Spleen (tissue), 7 donors: ENCODE data around the gene SLC37A2.
A peak's percentile ranks its signal among the peaks of the same experiment; 100 is the strongest.

Experiments used
- CTCF ChIP-seq, 11 experiments: fragments of 200-600 bp in 7 of 11; fragments of 450-650 bp in 4 of 11; sonication (generic) in 4 of 11; IDR thresholded peaks in 8 of 11; conservative IDR thresholded peaks in 3 of 11; 1 replicate in 7 of 11; 2 replicates in 4 of 11; pipeline versions ENCODE4 v1.4.0 to v1.8.0; 2016 to 2021; ENCODE audit warnings: antibody characterized with exemption in 11 of 11, inconsistent platforms in 4 of 11, mild to moderate bottlenecking in 1 of 11
- POLR2A ChIP-seq, 3 donors: fragments of 450-650 bp; IDR thresholded peaks; one replicate each; pipeline ENCODE4 v1.5.1; 2017; ENCODE audit warnings: antibody characterized with exemption in 3 of 3, mild to moderate bottlenecking in 1 of 3
- donor health status: DM: no; HTN: no; CAD: no; lungs with moderate emphysema.
- donor health status: DM: no; HTN: no; CAD: no.
- donor health status: DM: no; HTN: no; CAD: no.

- no peak for TF ChIP-seq POLR2A (IDR thresholded peaks at IDR 0.05)
- TF ChIP-seq CTCF (IDR thresholded peaks at IDR 0.05 in 8 of 11, conservative IDR thresholded peaks at IDR 0.05 in 3 of 11), result peak; percentile 27 to 77 (median 59)
Observed at GRCh38 chr11:125091247-125091876, 28.3 kb downstream of the SLC37A2 start.
